PC-3 (cell line): ENCODE measurements around the gene MOB2. TPM values are rescaled to one million over a fixed set of nuclear protein-coding genes. Genes with fewer than 3 reads are reported as not detected.

ENCODE experiments used
- ATAC-seq: fragments of 200-7000 bp; cut with Tn5 transposase; 2 replicates; pipeline ENCODE4 v1.9.1; 2020; ENCODE audit warnings: mild to moderate bottlenecking, moderate library complexity
- BruUV-seq: library from RNA; stranded (reverse); fragments of 400-500 nt; replicated peaks from 2 replicates; lab custom pipeline; 2021; lab: Mats Ljungman, UMichigan
- CTCF ChIA-PET: fragments of 300-600 bp; sonication (Branson Sonifier 250); formaldehyde crosslinking; loops from one replicate; lab custom pipeline; 2022; ENCODE audit warnings: antibody characterized with exemption; lab: Charles Lee
- POLR2A ChIA-PET: fragments of 300-600 bp; sonication (Branson Sonifier 250); formaldehyde crosslinking; loops from one replicate; lab custom pipeline; 2022; ENCODE audit warnings: antibody characterized with exemption; ENCODE audit not compliant: unreplicated experiment; lab: Charles Lee
- DNase-seq: peaks from one replicate; pipeline ENCODE4 v3.0.0-alpha.2; 2015
- H2AFZ ChIP-seq: fragments of 300-600 bp; sonication (generic); 2 replicates; pipeline ENCODE4 v1.6.0; 2016; ENCODE audit warnings: antibody characterized with exemption, low read length
- H3F3A ChIP-seq: fragments of 300-600 bp; sonication (generic); one replicate; pipeline ENCODE4 v1.6.0; 2017; ENCODE audit warnings: antibody characterized with exemption, low read length, control low read depth, mild to moderate bottlenecking; ENCODE audit not compliant: unreplicated experiment
- H3K27ac ChIP-seq: fragments of 300-600 bp; sonication (generic); 2 replicates; pipeline ENCODE4 v1.5.1; 2016; ENCODE audit warnings: mild to moderate bottlenecking, low read length
- H3K27me3 ChIP-seq: fragments of 300-600 bp; sonication (generic); 2 replicates; pipeline ENCODE4 v1.6.1; 2016; ENCODE audit warnings: low read length, mixed read lengths
- H3K36me3 ChIP-seq: fragments of 300-600 bp; sonication (generic); 2 replicates; pipeline ENCODE4 v1.6.1; 2016; ENCODE audit warnings: low read depth, mixed run types, low read length, mixed read lengths
- H3K4me1 ChIP-seq: fragments of 300-600 bp; sonication (generic); 2 replicates; pipeline ENCODE4 v1.5.1; 2016; ENCODE audit warnings: low read length; ENCODE audit not compliant: insufficient read depth
- H3K4me2 ChIP-seq: fragments of 300-600 bp; sonication (generic); 2 replicates; pipeline ENCODE4 v1.6.0; 2016; ENCODE audit warnings: low read length
- H3K4me3 ChIP-seq: fragments of 300-600 bp; sonication (generic); 2 replicates; pipeline ENCODE4 v1.5.1; 2016; ENCODE audit warnings: mild to moderate bottlenecking, low read length, mixed read lengths
- H3K79me2 ChIP-seq: fragments of 300-600 bp; sonication (generic); 2 replicates; pipeline ENCODE4 v1.6.1; 2017; ENCODE audit warnings: low read length, mixed read lengths
- H3K9ac ChIP-seq: fragments of 300-600 bp; sonication (generic); 2 replicates; pipeline ENCODE4 v1.6.0; 2016; ENCODE audit warnings: mild to moderate bottlenecking, low read length
- H3K9me2 ChIP-seq: fragments of 300-600 bp; sonication (generic); replicated peaks from 2 replicates; pipeline ENCODE4 v1.6.1; 2016; ENCODE audit warnings: mixed run types, low read length, mixed read lengths
- H3K9me3 ChIP-seq: fragments of 300-600 bp; sonication (generic); 2 replicates; pipeline ENCODE4 v1.6.1; 2016; ENCODE audit warnings: low read length, mixed read lengths
- H4K20me1 ChIP-seq: fragments of 300-600 bp; sonication (generic); 2 replicates; pipeline ENCODE4 v1.6.1; 2016; ENCODE audit warnings: low read length, mixed read lengths
- EZH2 ChIP-seq: fragments of 300-600 bp; sonication (generic); IDR thresholded peaks from one replicate; pipeline ENCODE4 v1.6.1; 2017; ENCODE audit warnings: antibody characterized with exemption, mild to moderate bottlenecking, low read length; ENCODE audit not compliant: unreplicated experiment
- EZH2phosphoT487 ChIP-seq: fragments of 300-600 bp; sonication (generic); IDR thresholded peaks from 2 replicates; pipeline ENCODE4 v1.6.1; 2018; ENCODE audit warnings: mild to moderate bottlenecking, antibody characterized with exemption, low read length, borderline replicate concordance
- intact Hi-C: fragments of 100-400 bp; cut with micrococcal nuclease; formaldehyde crosslinking; loops from 2 replicates; pipeline ENCODE4 v1.9.0; 2023
- total RNA-seq: library from RNA; depleted of rRNA; stranded (reverse); fragments of >200 nt; gene quantifications from 2 replicates; pipeline ENCODE4 v1.2.3, GENCODE V29; 2014
- TF ChIP-seq, protein P1 (sequence below): fragments of 300-600 bp; sonication (generic); conservative IDR thresholded peaks from 2 replicates; pipeline ENCODE4 v1.5.1; 2017; ENCODE audit warnings: antibody characterized with exemption, low read depth, mild to moderate bottlenecking, low read length

MOB2 gene
- total RNA-seq, 1 experiment from 2014 or later = 31.0 TPM

- no TSS peak for BruUV-seq
- ChIA-PET POLR2A (no interaction called here), CTCF (no interaction called here)
- no peak overlapping the region for H2AFZ ChIP-seq
- no peaks in the 10 kb centered on the region; the same call in 1 of the 2 replicates for H3K36me3 ChIP-seq
- H3K9ac ChIP-seq = no peak overlapping the region
- no peaks in the 10 kb centered on the region for H3K9me3 ChIP-seq
- no peak for ATAC-seq
- H3F3A ChIP-seq = no peaks in the 10 kb centered on the region
- H3K9me2 ChIP-seq = no peaks in the 10 kb centered on the region
- H3K79me2 ChIP-seq = peaks cover 78% of the 10 kb centered on the region
- H3K4me2 ChIP-seq = no peak overlapping the region
- intact Hi-C loops = no loop called here
- H4K20me1 ChIP-seq = no peaks in the 10 kb centered on the region
- H3K27ac ChIP-seq = no peak overlapping the region
- DNase-seq = no peak
- TF ChIP-seq EZH2 = no peak
- TF ChIP-seq EZH2phosphoT487 = no peak
- TF ChIP-seq, protein P1, sequence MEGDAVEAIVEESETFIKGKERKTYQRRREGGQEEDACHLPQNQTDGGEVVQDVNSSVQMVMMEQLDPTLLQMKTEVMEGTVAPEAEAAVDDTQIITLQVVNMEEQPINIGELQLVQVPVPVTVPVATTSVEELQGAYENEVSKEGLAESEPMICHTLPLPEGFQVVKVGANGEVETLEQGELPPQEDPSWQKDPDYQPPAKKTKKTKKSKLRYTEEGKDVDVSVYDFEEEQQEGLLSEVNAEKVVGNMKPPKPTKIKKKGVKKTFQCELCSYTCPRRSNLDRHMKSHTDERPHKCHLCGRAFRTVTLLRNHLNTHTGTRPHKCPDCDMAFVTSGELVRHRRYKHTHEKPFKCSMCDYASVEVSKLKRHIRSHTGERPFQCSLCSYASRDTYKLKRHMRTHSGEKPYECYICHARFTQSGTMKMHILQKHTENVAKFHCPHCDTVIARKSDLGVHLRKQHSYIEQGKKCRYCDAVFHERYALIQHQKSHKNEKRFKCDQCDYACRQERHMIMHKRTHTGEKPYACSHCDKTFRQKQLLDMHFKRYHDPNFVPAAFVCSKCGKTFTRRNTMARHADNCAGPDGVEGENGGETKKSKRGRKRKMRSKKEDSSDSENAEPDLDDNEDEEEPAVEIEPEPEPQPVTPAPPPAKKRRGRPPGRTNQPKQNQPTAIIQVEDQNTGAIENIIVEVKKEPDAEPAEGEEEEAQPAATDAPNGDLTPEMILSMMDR = no peak
- no peaks in the 10 kb centered on the region for H3K4me1 ChIP-seq
- no peaks in the 10 kb centered on the region for H3K27me3 ChIP-seq
- no peak overlapping the region for H3K4me3 ChIP-seq
Measured at GRCh38 chr11:1534171-1534570, 47.6 kb upstream of the MOB2 start.

GRCh38 chr11:1533342-1533725 is 46.8 kb upstream of the MOB2 start:
- ATAC-seq (no peak), DNase-seq (no peak)
- Histone ChIP-seq H2AFZ (no peak overlapping the region), H3K9me2 (no peaks in the 10 kb centered on the region), H3K27ac (no peak overlapping the region), H3K9ac (no peak overlapping the region), H3K27me3 (no peaks in the 10 kb centered on the region), H3K9me3 (no peaks in the 10 kb centered on the region), H3K79me2 (peaks cover 87% of the 10 kb centered on the region), H4K20me1 (no peaks in the 10 kb centered on the region), H3K4me1 (no peaks in the 10 kb centered on the region), H3K36me3 (no peaks in the 10 kb centered on the region; the same call in 1 of the 2 replicates), H3F3A (no peaks in the 10 kb centered on the region), H3K4me3 (no peak overlapping the region), H3K4me2 (no peak overlapping the region)
- intact Hi-C loops = no loop called here
- POLR2A ChIA-PET = no interaction called here
- TF ChIP-seq EZH2 (no peak), EZH2phosphoT487 (no peak)
- TF ChIP-seq, protein P1 = no peak
- BruUV-seq = no TSS peak
- CTCF ChIA-PET = no interaction called here

DNA sequence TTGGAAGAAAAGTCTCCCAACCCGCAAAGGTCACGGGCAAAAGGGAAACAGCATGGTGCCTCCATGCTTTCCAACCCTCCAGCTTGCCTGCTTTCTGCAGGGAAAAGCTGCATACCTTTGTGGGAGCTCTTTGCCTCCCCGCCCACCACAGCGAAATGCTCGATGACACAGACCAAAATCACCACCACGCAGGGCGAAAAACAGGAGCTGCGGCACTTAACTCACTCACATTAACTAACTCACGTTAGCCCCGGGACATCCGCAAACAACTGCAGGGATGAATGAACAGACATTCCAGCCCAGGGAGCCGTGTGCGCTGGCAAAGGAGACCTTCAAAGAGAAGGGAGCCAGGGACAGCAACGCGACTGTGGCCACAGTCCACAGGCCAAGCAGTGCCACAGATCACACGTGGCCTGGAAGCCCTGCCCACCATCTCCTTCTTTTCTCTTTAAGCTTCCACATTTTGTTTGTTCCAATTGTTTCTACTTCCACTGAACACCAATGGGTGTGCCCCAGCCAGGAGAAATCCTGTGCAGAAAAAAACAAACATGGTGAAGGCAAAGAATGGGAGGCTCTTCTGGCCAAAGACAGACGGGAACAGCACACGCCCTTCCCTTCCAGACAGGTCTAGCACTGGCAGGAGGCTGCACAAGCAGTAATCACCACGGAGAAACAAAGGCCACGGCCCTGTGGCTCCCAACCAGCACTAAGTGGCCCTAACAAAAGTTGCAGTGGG is 46.2 kb upstream of the MOB2 start:
- intact Hi-C loops = no loop called here
- Histone ChIP-seq H3K36me3 (no peaks in the 10 kb centered on the region; the same call in 1 of the 2 replicates), H3K4me2 (no peak overlapping the region), H2AFZ (no peak overlapping the region), H3K79me2 (peaks cover 92% of the 10 kb centered on the region), H3K9ac (no peak overlapping the region), H4K20me1 (no peaks in the 10 kb centered on the region), H3K27me3 (no peaks in the 10 kb centered on the region), H3F3A (no peaks in the 10 kb centered on the region), H3K9me2 (no peaks in the 10 kb centered on the region), H3K9me3 (no peaks in the 10 kb centered on the region), H3K4me1 (no peaks in the 10 kb centered on the region), H3K27ac (no peak overlapping the region), H3K4me3 (no peak overlapping the region)
- POLR2A ChIA-PET = no interaction called here
- TF ChIP-seq EZH2phosphoT487 = no peak
- TF ChIP-seq, protein P1 = no peak
- TF ChIP-seq EZH2 = no peak
- no TSS peak for BruUV-seq
- CTCF ChIA-PET = no interaction called here
- no peak for ATAC-seq
- no peak for DNase-seq
